GM21526 (cell line): Measurements from ENCODE around the gene TANGO6.
"Not testable (repeated sequence)": the region's sequence is repeated elsewhere in the genome, so short reads cannot be mapped to it uniquely, and the experiment has no call there.

Source experiments
- ATAC-seq: cut with Tn5 transposase; IDR thresholded peaks from one replicate; pipeline ENCODE4 v1.9.1; 2021; ENCODE audit warnings: moderate library complexity; ENCODE audit not compliant: unreplicated experiment, low FRiP score

Gene TANGO6

GRCh38 chr16:68954911-68955635, 111.7 kb downstream of the TANGO6 start:
- no peak for ATAC-seq

GRCh38 chr16:68960910-68961309, 117.6 kb downstream of the TANGO6 start:
- no peak for ATAC-seq

- ATAC-seq = no peak
Measured at GRCh38 chr16:68961778-68962402, 118.6 kb downstream of the TANGO6 start.

GRCh38 chr16:68969338-68969737, 126.0 kb downstream of the TANGO6 start:
- no peak for ATAC-seq

GRCh38 chr16:68972013-68972412, 128.7 kb downstream of the TANGO6 start:
- no peak for ATAC-seq

- ATAC-seq = no peak
Measured at GRCh38 chr16:68972720-68973119, 129.4 kb downstream of the TANGO6 start.

GRCh38 chr16:68973611-68974120, 130.3 kb downstream of the TANGO6 start:
- no peak for ATAC-seq

GRCh38 chr16:68978303-68978954, 135.1 kb downstream of the TANGO6 start:
- no peak for ATAC-seq

- ATAC-seq = no peak
Measured at GRCh38 chr16:68980695-68981315, 137.5 kb downstream of the TANGO6 start.

- no peak for ATAC-seq
Measured at GRCh38 chr16:68981971-68982370, 138.6 kb downstream of the TANGO6 start.

GRCh38 chr16:68984467-68984866, 141.1 kb downstream of the TANGO6 start:
- no peak for ATAC-seq

- no peak for ATAC-seq
Measured at GRCh38 chr16:68985268-68985667, 141.9 kb downstream of the TANGO6 start.

- ATAC-seq = no peak
Measured at GRCh38 chr16:68985855-68986254, 142.5 kb downstream of the TANGO6 start.

- no peak for ATAC-seq
Measured at GRCh38 chr16:68987734-68988457, 144.6 kb downstream of the TANGO6 start.

GRCh38 chr16:68990172-68990845, 147.0 kb downstream of the TANGO6 start:
- ATAC-seq = not testable (repeated sequence)

- no peak for ATAC-seq
Measured at GRCh38 chr16:68991075-68991474, 147.7 kb downstream of the TANGO6 start.

- ATAC-seq = no peak
Measured at GRCh38 chr16:68992521-68992920, 149.2 kb downstream of the TANGO6 start.

GRCh38 chr16:68993456-68993855, 150.1 kb downstream of the TANGO6 start:
- ATAC-seq = no peak

- no peak for ATAC-seq
Measured at GRCh38 chr16:68993885-68994284, 150.6 kb downstream of the TANGO6 start.

- no peak for ATAC-seq
Measured at GRCh38 chr16:68994324-68994723, 151.0 kb downstream of the TANGO6 start.
